Esophagus muscularis mucosa (tissue), 4 donors: ENCODE results near the gene DPPA4. TPM values are rescaled to one million over a fixed set of nuclear protein-coding genes. Genes with fewer than 3 reads are reported as not detected.

Experiments used
- DNase-seq: peaks from one replicate; pipeline ENCODE4 v3.0.0-alpha.2; 2017; ENCODE audit errors: extremely low spot score
- H3K27ac ChIP-seq, 4 donors: fragments of 200-600 bp; sonication (generic); replicated peaks in 1 of 4; 1 replicate in 3 of 4; 2 replicates in 1 of 4; pipeline ENCODE4 v1.5.1; 2016 to 2019; ENCODE audit warnings: mild to moderate bottlenecking in 1 of 4
- H3K27me3 ChIP-seq, 4 donors: fragments of 200-600 bp; sonication (generic); one replicate each; pipeline versions ENCODE4 v1.5.1 to v1.6.0; 2016 to 2019
- H3K36me3 ChIP-seq, 4 donors: fragments of 200-600 bp; sonication (generic); one replicate each; pipeline ENCODE4 v1.5.1; 2016 to 2019
- H3K4me1 ChIP-seq, 4 donors: fragments of 200-600 bp; sonication (generic); one replicate each; pipeline ENCODE4 v1.5.1; 2016 to 2019
- H3K4me3 ChIP-seq, 4 donors: fragments of 200-600 bp; sonication (generic); 1 replicate in 2 of 4; 2 replicates in 2 of 4; pipeline ENCODE4 v1.5.1; 2016 to 2019; ENCODE audit warnings: mild to moderate bottlenecking in 4 of 4, moderate library complexity in 1 of 4
- H3K9me3 ChIP-seq, 4 donors: fragments of 200-600 bp; sonication (generic); 1 replicate in 3 of 4; 2 replicates in 1 of 4; pipeline ENCODE4 v1.5.1; 2016 to 2019
- EP300 ChIP-seq: sonication (generic); formaldehyde crosslinking; IDR thresholded peaks from one replicate; pipeline ENCODE4 v1.6.1; 2017; ENCODE audit warnings: antibody characterized with exemption
- POLR2A ChIP-seq: fragments of 450-650 bp; IDR thresholded peaks from one replicate; pipeline ENCODE4 v1.6.1; 2017; ENCODE audit warnings: antibody characterized with exemption, moderate library complexity, mild to moderate bottlenecking, low read depth
- POLR2AphosphoS5 ChIP-seq, 2 donors: sonication (generic); formaldehyde crosslinking; IDR thresholded peaks; one replicate each; pipeline ENCODE4 v1.6.1; 2017; ENCODE audit warnings: antibody characterized with exemption in 2 of 2
- WGBS: methylation state at CpG from one replicate; pipeline ENCODE4 v1.1.5; 2018; 5-methylcytosine and 5-hydroxymethylcytosine counted together
- intact Hi-C: fragments of 100-400 bp; cut with DNase I; formaldehyde crosslinking; loops from one replicate; pipeline ENCODE4 v1.15.1; 2023
- total RNA-seq, 4 donors: library from RNA; depleted of rRNA; stranded (reverse); fragments of >200 nt; gene quantifications; one replicate each; pipeline versions ENCODE4 v1.1.0 to v1.2.1, GENCODE V29; 2016
- TF ChIP-seq, protein P1 (sequence below), 3 experiments: fragments of 200-600 bp in 2 of 3; fragments of 450-650 bp in 1 of 3; sonication (generic) in 2 of 3; IDR thresholded peaks; one replicate each; pipeline ENCODE4 v1.5.1; 2017 to 2019; ENCODE audit warnings: antibody characterized with exemption in 3 of 3, mild to moderate bottlenecking in 2 of 3, moderate library complexity in 1 of 3

DPPA4 gene
- total RNA-seq, 4 donors from 2014 or later = not detected

DNA sequence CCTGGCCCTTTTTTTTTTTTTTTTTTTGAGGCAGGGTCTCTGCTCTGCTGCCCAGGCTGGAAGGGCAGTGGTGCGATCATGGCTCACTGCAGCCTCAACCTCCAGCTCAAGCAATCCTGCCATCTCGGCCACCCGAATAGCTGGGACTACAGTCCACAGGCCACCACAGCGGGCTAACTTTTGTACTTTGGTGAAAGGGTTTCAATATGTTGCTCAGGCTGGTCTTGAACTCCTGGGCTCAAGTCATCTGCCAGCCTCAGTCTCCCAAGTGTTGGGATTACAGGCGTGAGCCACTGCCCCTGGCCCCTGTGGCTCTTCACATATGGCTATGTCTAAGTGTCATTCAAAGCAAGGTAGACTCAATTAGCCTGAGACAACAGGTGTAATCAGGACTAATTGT, 12.2 kb downstream of the DPPA4 start:
- Histone ChIP-seq H3K36me3 (no peaks in the 10 kb centered on the region), H3K27ac (no peak overlapping the region), H3K4me3 (no peak overlapping the region), H3K9me3 (no peaks in the 10 kb centered on the region), H3K4me1 (no peaks in the 10 kb centered on the region), H3K27me3 (no peaks in the 10 kb centered on the region)
- intact Hi-C loops = no loop called here
- 88% methylated on average over 3 of the region's 5 CpGs for WGBS
- no peak for DNase-seq
- TF ChIP-seq POLR2A (no peak), EP300 (no peak), POLR2AphosphoS5 (IDR thresholded peaks at IDR 0.05) (no peak)
- TF ChIP-seq, protein P1, sequence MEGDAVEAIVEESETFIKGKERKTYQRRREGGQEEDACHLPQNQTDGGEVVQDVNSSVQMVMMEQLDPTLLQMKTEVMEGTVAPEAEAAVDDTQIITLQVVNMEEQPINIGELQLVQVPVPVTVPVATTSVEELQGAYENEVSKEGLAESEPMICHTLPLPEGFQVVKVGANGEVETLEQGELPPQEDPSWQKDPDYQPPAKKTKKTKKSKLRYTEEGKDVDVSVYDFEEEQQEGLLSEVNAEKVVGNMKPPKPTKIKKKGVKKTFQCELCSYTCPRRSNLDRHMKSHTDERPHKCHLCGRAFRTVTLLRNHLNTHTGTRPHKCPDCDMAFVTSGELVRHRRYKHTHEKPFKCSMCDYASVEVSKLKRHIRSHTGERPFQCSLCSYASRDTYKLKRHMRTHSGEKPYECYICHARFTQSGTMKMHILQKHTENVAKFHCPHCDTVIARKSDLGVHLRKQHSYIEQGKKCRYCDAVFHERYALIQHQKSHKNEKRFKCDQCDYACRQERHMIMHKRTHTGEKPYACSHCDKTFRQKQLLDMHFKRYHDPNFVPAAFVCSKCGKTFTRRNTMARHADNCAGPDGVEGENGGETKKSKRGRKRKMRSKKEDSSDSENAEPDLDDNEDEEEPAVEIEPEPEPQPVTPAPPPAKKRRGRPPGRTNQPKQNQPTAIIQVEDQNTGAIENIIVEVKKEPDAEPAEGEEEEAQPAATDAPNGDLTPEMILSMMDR (IDR thresholded peaks at IDR 0.05) = no peak

DNA sequence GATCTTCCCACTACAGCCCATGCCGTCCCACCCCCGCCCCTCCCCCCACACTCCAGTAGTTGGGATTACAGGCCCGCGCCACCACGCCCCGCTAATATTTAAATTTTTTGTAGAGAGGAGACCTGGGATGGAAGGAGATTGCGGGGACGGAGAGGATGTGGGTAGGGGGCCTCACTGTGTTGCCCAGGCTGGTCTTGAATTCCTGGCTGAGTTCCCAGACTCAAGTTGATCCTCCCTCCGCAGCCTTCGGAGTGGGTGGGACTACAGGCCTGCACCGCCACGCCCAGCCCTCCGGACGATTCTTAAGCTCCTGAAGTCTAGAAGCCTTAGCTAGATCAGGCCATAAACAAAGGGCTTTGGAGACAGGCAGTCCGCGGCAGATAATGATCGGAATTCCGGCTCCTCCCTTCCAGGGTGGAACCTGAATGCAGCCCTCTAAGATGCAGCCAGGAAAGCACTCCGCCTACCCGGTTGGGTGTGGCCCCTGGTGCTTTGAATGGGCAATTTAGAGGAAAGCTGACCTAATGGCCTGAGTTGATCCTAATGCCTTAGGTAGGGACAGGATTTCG, 21.1 kb downstream of the DPPA4 start, which contains the start of gene DPPA2:
Gene DPPA2, minus strand, starts transcription at position 356 of the 569 bp plus-strand sequence. CDS start 1,975 bp downstream, outside the sequence.
- Histone ChIP-seq H3K36me3 (no peaks in the 10 kb centered on the region), H3K4me1 (no peaks in the 10 kb centered on the region), H3K27me3 (no peaks in the 10 kb centered on the region), H3K4me3 (no peak within 1 kb of the TSS), H3K27ac (no peak within 1 kb of the TSS), H3K9me3 (no peaks in the 10 kb centered on the region)
- no peak for DNase-seq
- intact Hi-C loops = no loop called here
- WGBS = 86% methylated on average over 21 of the region's 21 CpGs
- TF ChIP-seq POLR2AphosphoS5 (IDR thresholded peaks at IDR 0.05) (no peak), POLR2A (no peak), EP300 (no peak)
- TF ChIP-seq, protein P1 (IDR thresholded peaks at IDR 0.05) = no peak

DNA sequence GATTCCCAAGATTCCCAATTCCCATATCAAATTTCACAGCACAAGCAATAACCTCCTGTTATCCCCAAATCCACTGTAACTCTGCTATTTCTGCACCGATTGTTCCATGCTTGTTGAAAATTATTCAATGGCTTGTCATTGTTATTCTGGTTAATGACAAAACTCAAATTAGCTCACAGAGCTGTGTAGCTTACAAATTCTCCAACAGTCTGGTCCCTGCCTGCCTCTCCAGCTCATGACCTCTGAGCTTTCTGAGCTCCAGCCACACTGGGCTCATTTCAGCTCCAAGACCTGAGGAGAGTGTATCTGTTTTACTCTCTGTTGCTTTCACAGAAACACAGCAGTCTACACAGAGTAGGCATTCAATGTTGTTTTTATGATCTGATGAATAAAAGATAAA, 24.3 kb downstream of the DPPA4 start:
- no peaks in the 10 kb centered on the region for H3K27me3 ChIP-seq
- no peaks in the 10 kb centered on the region for H3K4me1 ChIP-seq
- DNase-seq = no peak
- no peak overlapping the region for H3K27ac ChIP-seq
- intact Hi-C loops = no loop called here
- WGBS = 73% methylated on average over 1 of the region's 1 CpG
- TF ChIP-seq POLR2AphosphoS5 (IDR thresholded peaks at IDR 0.05) (no peak), EP300 (no peak), POLR2A (no peak)
- TF ChIP-seq, protein P1 (IDR thresholded peaks at IDR 0.05) = no peak
- H3K36me3 ChIP-seq = no peaks in the 10 kb centered on the region
- no peaks in the 10 kb centered on the region for H3K9me3 ChIP-seq
- H3K4me3 ChIP-seq = no peak overlapping the region

DNA sequence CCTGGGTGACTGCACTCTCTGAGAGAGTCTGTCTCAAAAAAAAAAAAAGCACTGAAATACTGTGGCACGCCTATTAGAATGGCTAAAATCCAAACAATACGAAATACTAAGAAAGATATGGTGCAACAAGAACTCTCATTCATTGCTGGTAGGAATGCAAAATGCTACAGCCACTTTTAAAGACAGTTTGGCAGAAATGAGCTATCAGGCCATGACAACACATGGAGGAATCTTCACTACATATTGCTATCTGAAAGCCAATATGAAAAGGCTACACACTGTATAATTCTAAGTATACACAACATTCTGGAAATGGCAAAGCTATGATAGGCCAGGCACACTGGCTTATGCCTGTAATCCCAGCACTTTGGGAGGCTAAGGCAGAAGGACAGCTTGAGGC, 39.9 kb downstream of the DPPA4 start:
- intact Hi-C loops = no loop called here
- WGBS = 91% methylated on average over 2 of the region's 2 CpGs

More for the DNA sequence above, 39.9 kb downstream of the DPPA4 start:
- H3K4me3 ChIP-seq = no peak overlapping the region
- no peak overlapping the region for H3K27ac ChIP-seq
- TF ChIP-seq, protein P1 (IDR thresholded peaks at IDR 0.05) = no peak
- TF ChIP-seq POLR2A (no peak), EP300 (no peak), POLR2AphosphoS5 (IDR thresholded peaks at IDR 0.05) (no peak)
- H3K4me1 ChIP-seq = no peaks in the 10 kb centered on the region
- H3K9me3 ChIP-seq = no peaks in the 10 kb centered on the region
- no peaks in the 10 kb centered on the region for H3K36me3 ChIP-seq
- no peaks in the 10 kb centered on the region for H3K27me3 ChIP-seq
- no peak for DNase-seq
